ENCODE data around the gene TEC.

- TF ChIP-seq CTCF (conservative IDR thresholded peaks at IDR 0.05; ENCODE audit: low read length) (no peak), EZH2phosphoT487 (IDR thresholded peaks at IDR 0.05; ENCODE audit: borderline replicate concordance) (no peak)
Observed at GRCh38 chr4:48175328-48175727, 94.3 kb downstream of the TEC start.

Measured in Loucy (cell line).